ENCODE results near the gene TPX2. TPM values are rescaled to one million over a fixed set of nuclear protein-coding genes. Genes with fewer than 3 reads are reported as not detected.

Gene TPX2
- total RNA-seq, 2 experiments from 2014 or later: 166 to 175 TPM

DNA sequence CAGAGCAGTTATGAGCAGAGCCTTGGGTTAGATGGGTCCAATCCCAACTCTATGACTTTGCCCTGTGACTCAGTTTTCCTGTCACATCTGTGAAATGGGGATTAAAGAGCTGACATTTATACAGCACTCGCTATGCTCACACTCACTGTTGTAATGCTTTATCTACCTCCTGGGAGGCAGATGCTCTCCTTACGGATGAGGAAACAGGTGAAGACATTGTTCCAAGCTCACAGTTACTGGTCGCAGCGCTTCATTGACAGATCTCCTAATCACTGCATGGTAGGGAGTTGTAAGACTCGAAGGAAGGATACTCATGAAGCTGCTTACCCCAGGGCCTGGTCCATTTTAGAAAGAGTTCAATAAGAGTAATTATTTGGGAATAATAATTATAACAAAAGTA lies 77.1 kb downstream of the TPX2 start:
- Mint-ChIP-seq H3K4me1 (ENCODE audit: low read depth) (no peaks in the 10 kb centered on the region), H3K27ac (no peak overlapping the region), H3K36me3 (ENCODE audit: low read depth) (no peaks in the 10 kb centered on the region), H3K9me3 (no peaks in the 10 kb centered on the region), H3K4me3 (no peak overlapping the region), H3K27me3 (ENCODE audit: low read depth) (no peaks in the 10 kb centered on the region)
- CTCF ChIA-PET: interaction anchor here (1.5 to 2.1 kb wide), 3 partner anchors 31 to 136 kb away, joined by 4 to 7 read pairs (median 5); no protein-coding TSS in a partner anchor
- intact Hi-C loops (cut with micrococcal nuclease): no loop called here
- DNase-seq: no peak

DNA sequence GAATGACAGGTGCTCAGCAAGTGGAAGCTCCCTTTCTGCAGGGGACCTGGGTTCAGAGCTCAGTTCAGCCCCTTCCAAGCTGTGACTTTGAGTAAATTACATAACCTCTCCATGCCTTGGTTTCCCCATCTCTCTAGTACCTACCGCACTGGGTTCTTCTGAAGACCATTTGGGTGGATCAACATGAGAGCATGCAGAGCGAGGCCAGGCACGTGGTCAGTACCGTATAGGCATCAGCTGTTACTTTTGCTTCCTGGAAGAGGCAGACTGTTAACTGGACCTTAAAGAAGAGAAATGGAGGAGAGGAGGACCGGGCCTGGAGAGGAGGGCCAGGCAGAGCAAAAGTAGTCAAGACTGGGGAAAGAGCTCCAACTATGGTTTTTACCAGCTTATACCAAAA lies 78.4 kb downstream of the TPX2 start:
- H3K9me3 Mint-ChIP-seq: no peaks in the 10 kb centered on the region
- DNase-seq: no peak
- no peak overlapping the region for H3K27ac Mint-ChIP-seq
- no peaks in the 10 kb centered on the region for H3K36me3 Mint-ChIP-seq (ENCODE audit: low read depth)
- intact Hi-C loops (cut with micrococcal nuclease): no loop called here
- H3K27me3 Mint-ChIP-seq (ENCODE audit: low read depth): peaks cover 3% of the 10 kb centered on the region
- peaks cover 2% of the 10 kb centered on the region for H3K4me1 Mint-ChIP-seq (ENCODE audit: low read depth)
- H3K4me3 Mint-ChIP-seq: no peak overlapping the region
- CTCF ChIA-PET: interaction anchor here (0.6 to 1.2 kb wide), 2 partner anchors 30 to 91 kb away, joined by 3 to 5 read pairs; no protein-coding TSS in a partner anchor

DNA sequence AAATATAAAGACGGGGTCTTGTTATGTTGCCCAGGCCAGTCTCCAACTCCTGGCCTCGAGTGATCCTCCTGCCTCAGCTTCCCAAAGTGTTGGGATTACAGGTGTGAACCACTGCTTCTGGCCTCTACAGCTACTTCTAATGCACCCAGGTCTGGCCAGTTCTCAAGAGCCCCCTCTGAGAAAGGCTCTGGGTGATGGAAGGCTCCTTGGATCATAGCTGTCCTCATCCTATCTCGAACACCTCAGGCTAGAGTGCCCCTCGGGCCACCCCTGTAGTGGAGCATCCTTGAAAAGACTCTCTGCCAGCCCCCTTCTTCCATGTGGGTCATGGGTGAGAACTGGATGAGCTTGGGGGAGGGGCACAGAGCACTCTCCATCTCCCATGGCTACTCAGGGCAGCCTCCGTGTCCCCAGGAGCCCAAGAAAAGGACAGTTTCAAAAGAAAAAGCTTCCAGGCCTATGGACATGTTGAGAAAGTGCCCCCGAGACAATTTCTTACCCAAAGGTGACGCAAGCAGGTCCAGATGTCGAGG lies 79.4 kb downstream of the TPX2 start:
- no peaks in the 10 kb centered on the region for H3K36me3 Mint-ChIP-seq (ENCODE audit: low read depth)
- H3K9me3 Mint-ChIP-seq: no peaks in the 10 kb centered on the region
- H3K27me3 Mint-ChIP-seq (ENCODE audit: low read depth): peaks cover 3% of the 10 kb centered on the region
- H3K4me1 Mint-ChIP-seq (ENCODE audit: low read depth): peaks cover 4% of the 10 kb centered on the region
- no peak overlapping the region for H3K27ac Mint-ChIP-seq
- intact Hi-C loops (cut with micrococcal nuclease): no loop called here
- CTCF ChIA-PET: interaction anchor here (0.7 to 1.5 kb wide), 3 partner anchors 10 to 134 kb away, joined by 3 to 5 read pairs (median 4); no protein-coding TSS in a partner anchor
- DNase-seq: no peak
- no peak overlapping the region for H3K4me3 Mint-ChIP-seq

GRCh38 chr20:31819083-31819784 lies 80.1 kb downstream of the TPX2 start, which contains the start of gene MYLK2:
TSS of gene MYLK2 (plus strand) at chr20:31819356. CDS start at chr20:31819581, 225 bp downstream.
- no peaks in the 10 kb centered on the region for H3K36me3 Mint-ChIP-seq (ENCODE audit: low read depth)
- no peak within 1 kb of the TSS for H3K4me3 Mint-ChIP-seq
- H3K27ac Mint-ChIP-seq: no peak within 1 kb of the TSS
- DNase-seq: no peak
- peaks cover 4% of the 10 kb centered on the region for H3K4me1 Mint-ChIP-seq (ENCODE audit: low read depth)
- no peaks in the 10 kb centered on the region for H3K9me3 Mint-ChIP-seq
- intact Hi-C loops (cut with micrococcal nuclease): no loop called here
- peaks cover 3% of the 10 kb centered on the region for H3K27me3 Mint-ChIP-seq (ENCODE audit: low read depth)
- CTCF ChIA-PET: interaction anchor here (0.6 to 1.5 kb wide), 3 partner anchors 30 to 133 kb away, joined by 3 to 4 read pairs (median 3); no protein-coding TSS in a partner anchor

DNA sequence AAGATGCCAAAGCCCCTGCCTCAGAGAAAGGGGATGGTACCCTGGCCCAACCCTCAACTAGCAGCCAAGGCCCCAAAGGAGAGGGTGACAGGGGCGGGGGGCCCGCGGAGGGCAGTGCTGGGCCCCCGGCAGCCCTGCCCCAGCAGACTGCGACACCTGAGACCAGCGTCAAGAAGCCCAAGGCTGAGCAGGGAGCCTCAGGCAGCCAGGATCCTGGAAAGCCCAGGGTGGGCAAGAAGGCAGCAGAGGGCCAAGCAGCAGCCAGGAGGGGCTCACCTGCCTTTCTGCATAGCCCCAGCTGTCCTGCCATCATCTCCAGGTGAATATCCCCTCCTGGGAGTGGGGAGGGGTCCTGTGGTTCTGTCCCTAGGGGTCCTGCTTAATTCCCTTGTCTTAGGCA lies 81.1 kb downstream of the TPX2 start:
- no peak for DNase-seq
- peaks cover 3% of the 10 kb centered on the region for H3K27me3 Mint-ChIP-seq (ENCODE audit: low read depth)
- H3K27ac Mint-ChIP-seq: no peak overlapping the region
- peaks cover 4% of the 10 kb centered on the region for H3K4me1 Mint-ChIP-seq (ENCODE audit: low read depth)
- CTCF ChIA-PET: no interaction called here
- no peaks in the 10 kb centered on the region for H3K9me3 Mint-ChIP-seq
- intact Hi-C loops (cut with micrococcal nuclease): loop anchor here (5.0 kb wide), 1 partner anchor 197 kb away; no protein-coding TSS in a partner anchor
- no peaks in the 10 kb centered on the region for H3K36me3 Mint-ChIP-seq (ENCODE audit: low read depth)
- H3K4me3 Mint-ChIP-seq: no peak overlapping the region

DNA sequence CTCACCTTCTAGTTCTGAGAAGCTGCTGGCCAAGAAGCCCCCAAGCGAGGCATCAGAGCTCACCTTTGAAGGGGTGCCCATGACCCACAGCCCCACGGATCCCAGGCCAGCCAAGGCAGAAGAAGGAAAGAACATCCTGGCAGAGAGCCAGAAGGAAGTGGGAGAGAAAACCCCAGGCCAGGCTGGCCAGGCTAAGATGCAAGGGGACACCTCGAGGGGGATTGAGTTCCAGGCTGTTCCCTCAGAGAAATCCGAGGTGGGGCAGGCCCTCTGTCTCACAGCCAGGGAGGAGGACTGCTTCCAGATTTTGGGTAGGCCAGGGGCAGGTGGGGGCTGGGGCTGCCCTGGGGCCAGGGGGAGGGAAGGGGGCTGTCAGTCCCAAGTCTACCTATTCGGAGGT lies 82.3 kb downstream of the TPX2 start:
- H3K27me3 Mint-ChIP-seq (ENCODE audit: low read depth): peaks cover 3% of the 10 kb centered on the region
- H3K4me1 Mint-ChIP-seq (ENCODE audit: low read depth): peaks cover 4% of the 10 kb centered on the region
- CTCF ChIA-PET: interaction anchor here (0.6 to 4.4 kb wide), 7 partner anchors 12 to 103 kb away, joined by 3 to 53 read pairs (median 6); partner anchors contain the start of gene FOXS1
- no peak for DNase-seq
- intact Hi-C loops (cut with micrococcal nuclease): loop anchor here (5.0 kb wide), 1 partner anchor 196 kb away; no protein-coding TSS in a partner anchor
- H3K4me3 Mint-ChIP-seq: no peak overlapping the region
- H3K9me3 Mint-ChIP-seq: no peaks in the 10 kb centered on the region
- no peak overlapping the region for H3K27ac Mint-ChIP-seq
- no peaks in the 10 kb centered on the region for H3K36me3 Mint-ChIP-seq (ENCODE audit: low read depth)

DNA sequence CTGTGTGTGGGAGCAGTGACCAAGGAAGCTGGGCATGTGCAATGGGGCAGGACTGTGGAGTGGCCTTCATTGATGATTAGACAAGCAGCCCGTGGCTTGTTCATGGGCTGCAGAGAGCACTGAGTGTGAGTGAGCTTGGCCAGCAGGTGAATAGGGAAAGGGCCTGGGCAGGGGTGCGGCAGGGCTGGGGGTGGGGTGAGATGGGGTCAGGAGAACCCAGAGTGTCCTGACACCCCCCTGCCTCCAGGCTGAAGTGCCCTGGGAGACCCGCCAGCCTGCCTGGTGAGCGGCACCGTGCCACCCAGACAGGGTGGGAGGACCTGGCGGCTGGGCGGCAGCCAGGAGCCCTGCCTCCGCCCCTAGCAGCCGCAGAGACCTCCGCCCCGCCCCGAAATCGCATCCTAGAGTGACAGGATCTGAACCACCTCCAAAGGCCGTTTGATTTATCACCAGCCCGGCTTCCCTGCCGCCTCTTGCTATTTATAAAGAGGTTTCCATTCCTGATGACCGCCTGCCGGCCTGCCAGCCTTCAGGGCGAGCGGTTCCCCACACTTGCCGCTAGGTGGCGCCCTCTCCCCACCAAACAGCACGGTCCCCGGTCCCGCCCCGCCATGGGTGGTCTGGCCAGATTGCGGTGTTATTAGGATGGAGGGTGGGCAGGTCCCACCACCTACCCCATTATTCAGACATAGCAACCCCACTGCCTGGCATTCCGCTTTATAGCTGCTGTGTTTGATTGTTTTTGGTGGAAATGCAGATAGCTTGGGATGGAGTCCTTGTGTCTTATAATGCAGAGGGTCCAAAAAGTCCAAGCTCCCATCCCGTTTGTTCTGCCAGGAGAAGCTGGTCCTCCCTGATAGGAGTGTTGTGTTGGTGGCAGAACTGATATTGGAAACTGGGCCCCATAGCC lies 83.6 kb downstream of the TPX2 start:
- DNase-seq: peak; percentile 79
- CTCF ChIA-PET: interaction anchor here (0.6 to 4.4 kb wide), 35 partner anchors 9 to 1167 kb away, joined by 3 to 53 read pairs (median 3); partner anchors contain the start of genes C20orf203, FOXS1 and PDRG1
- intact Hi-C loops (cut with micrococcal nuclease): loop anchor here (1.0 to 5.0 kb wide), 5 partner anchors 24 to 270 kb away; partner anchors contain the start of gene PDRG1
- Mint-ChIP-seq H3K9me3 (no peaks in the 10 kb centered on the region), H3K4me3 (no peak overlapping the region), H3K27ac (no peak overlapping the region), H3K27me3 (ENCODE audit: low read depth) (peaks cover 3% of the 10 kb centered on the region), H3K4me1 (ENCODE audit: low read depth) (peaks cover 4% of the 10 kb centered on the region), H3K36me3 (ENCODE audit: low read depth) (no peaks in the 10 kb centered on the region)

DNA sequence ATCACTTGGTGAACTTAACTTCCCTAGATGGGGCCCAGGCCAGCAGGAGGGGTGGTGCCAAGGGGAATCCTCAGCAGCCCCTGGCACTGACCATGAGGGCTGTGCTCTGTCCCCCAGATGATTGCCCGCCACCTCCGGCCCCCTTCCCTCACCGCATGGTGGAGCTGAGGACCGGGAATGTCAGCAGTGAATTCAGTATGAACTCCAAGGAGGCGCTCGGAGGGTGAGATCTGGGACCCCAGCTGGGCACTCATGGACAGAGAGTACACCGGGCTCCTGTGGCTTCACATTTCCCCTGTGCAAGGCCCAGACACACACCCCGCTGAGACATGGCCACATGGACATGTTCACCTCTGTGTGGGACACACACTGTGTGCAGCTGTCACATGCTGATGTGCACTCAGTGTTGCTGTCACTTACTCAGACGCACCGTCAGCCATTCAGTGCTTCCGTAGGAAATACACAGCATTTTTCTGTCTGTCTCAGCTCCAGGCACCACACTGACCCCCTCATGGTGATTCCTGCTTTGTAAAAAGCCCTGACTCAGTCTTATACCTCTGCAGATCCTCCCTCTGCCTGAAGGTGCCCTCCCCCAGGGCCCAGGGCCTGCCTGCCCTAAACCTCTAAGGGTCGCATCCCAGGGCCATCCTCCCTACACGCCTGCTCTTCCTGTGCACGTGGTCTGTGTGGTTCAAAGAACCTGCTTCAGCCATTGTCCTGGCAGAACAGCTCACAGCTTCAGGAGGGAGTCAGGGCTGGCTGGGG lies 84.5 kb downstream of the TPX2 start:
- Mint-ChIP-seq H3K27ac (no peak overlapping the region), H3K27me3 (ENCODE audit: low read depth) (peaks cover 3% of the 10 kb centered on the region), H3K4me3 (no peak overlapping the region), H3K4me1 (ENCODE audit: low read depth) (peaks cover 4% of the 10 kb centered on the region), H3K9me3 (no peaks in the 10 kb centered on the region), H3K36me3 (ENCODE audit: low read depth) (no peaks in the 10 kb centered on the region)
- no peak for DNase-seq
- CTCF ChIA-PET: interaction anchor here (0.6 to 4.4 kb wide), 35 partner anchors 8 to 1167 kb away, joined by 3 to 53 read pairs (median 3); partner anchors contain the start of genes C20orf203, FOXS1 and PDRG1
- intact Hi-C loops (cut with micrococcal nuclease): loop anchor here (5.0 kb wide), 1 partner anchor 194 kb away; no protein-coding TSS in a partner anchor

DNA sequence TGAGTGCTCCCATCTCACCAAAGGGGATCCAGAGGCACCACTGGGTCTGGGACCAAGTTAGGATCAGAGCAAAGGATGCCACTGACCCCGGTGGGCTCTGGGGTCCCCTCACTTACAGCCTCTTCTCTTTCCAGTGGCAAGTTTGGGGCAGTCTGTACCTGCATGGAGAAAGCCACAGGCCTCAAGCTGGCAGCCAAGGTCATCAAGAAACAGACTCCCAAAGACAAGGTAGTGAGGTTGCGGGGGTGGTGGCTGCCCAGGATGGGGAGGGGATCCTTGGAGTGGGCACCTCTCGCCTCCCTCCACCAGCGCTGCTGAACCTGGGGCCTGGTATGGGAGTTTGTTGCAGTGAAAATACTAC lies 85.0 kb downstream of the TPX2 start:
- Mint-ChIP-seq H3K36me3 (ENCODE audit: low read depth) (no peaks in the 10 kb centered on the region), H3K9me3 (no peaks in the 10 kb centered on the region), H3K27me3 (ENCODE audit: low read depth) (peaks cover 3% of the 10 kb centered on the region), H3K27ac (no peak overlapping the region), H3K4me1 (ENCODE audit: low read depth) (peaks cover 4% of the 10 kb centered on the region), H3K4me3 (no peak overlapping the region)
- CTCF ChIA-PET: interaction anchor here (0.6 to 4.4 kb wide), 13 partner anchors 10 to 775 kb away, joined by 3 to 53 read pairs (median 11); partner anchors contain the start of genes FOXS1 and PDRG1
- intact Hi-C loops (cut with micrococcal nuclease): loop anchor here (5.0 kb wide), 1 partner anchor 193 kb away; no protein-coding TSS in a partner anchor
- no peak for DNase-seq

- CTCF ChIA-PET: interaction anchor here (0.9 to 4.4 kb wide), 8 partner anchors 13 to 267 kb away, joined by 3 to 53 read pairs (median 16); partner anchors contain the start of genes FOXS1 and PDRG1
- Mint-ChIP-seq H3K27ac (no peak overlapping the region), H3K36me3 (ENCODE audit: low read depth) (no peaks in the 10 kb centered on the region), H3K9me3 (no peaks in the 10 kb centered on the region), H3K4me3 (no peak overlapping the region), H3K27me3 (ENCODE audit: low read depth) (peaks cover 3% of the 10 kb centered on the region), H3K4me1 (ENCODE audit: low read depth) (peaks cover 4% of the 10 kb centered on the region)
- intact Hi-C loops (cut with micrococcal nuclease): loop anchor here (5.0 kb wide), 1 partner anchor 193 kb away; no protein-coding TSS in a partner anchor
- DNase-seq: no peak
These were observed 85.6 kb downstream of the TPX2 start for GRCh38 chr20:31824554-31825313.
